ENCODE measurements around the gene LINC00632. TPM values are rescaled to one million over a fixed set of nuclear protein-coding genes. Genes with fewer than 3 reads are reported as not detected.

LINC00632 gene
- total RNA-seq, 2 experiments from 2014 or later = 0.41 to 0.43 TPM

DNA sequence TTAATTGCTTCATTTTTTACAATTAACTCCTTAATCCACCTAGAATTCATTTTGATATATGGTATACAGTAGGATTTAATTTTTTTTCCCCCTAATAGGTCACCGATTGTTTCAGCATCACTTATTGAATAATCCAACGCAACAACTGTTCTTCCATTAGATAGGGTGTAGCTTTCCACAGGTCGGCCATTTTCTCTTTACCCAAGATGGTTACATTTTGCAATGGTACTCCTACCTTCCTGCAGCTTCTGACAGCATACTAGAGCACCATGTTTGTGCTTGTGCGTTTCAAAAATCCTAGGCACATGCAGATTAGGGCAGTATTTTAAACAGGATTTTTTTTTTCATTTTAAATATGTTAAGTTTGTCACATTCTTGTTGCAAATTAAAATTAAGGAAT, 2.3 kb downstream of the LINC00632 start:
- intact Hi-C loops (cut with micrococcal nuclease) = no loop called here
- no peaks in the 10 kb centered on the region for H3K27me3 Mint-ChIP-seq
- TF ChIP-seq, protein P1, sequence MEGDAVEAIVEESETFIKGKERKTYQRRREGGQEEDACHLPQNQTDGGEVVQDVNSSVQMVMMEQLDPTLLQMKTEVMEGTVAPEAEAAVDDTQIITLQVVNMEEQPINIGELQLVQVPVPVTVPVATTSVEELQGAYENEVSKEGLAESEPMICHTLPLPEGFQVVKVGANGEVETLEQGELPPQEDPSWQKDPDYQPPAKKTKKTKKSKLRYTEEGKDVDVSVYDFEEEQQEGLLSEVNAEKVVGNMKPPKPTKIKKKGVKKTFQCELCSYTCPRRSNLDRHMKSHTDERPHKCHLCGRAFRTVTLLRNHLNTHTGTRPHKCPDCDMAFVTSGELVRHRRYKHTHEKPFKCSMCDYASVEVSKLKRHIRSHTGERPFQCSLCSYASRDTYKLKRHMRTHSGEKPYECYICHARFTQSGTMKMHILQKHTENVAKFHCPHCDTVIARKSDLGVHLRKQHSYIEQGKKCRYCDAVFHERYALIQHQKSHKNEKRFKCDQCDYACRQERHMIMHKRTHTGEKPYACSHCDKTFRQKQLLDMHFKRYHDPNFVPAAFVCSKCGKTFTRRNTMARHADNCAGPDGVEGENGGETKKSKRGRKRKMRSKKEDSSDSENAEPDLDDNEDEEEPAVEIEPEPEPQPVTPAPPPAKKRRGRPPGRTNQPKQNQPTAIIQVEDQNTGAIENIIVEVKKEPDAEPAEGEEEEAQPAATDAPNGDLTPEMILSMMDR (IDR thresholded peaks at IDR 0.05) = no peak
- H3K27ac Mint-ChIP-seq = no peak overlapping the region
- DNase-seq (no peak), ATAC-seq (no peak)
- H3K4me1 Mint-ChIP-seq (ENCODE audit: low read depth) = no peaks in the 10 kb centered on the region
- no peak overlapping the region for H3K4me3 Mint-ChIP-seq
- ChIA-PET CTCF (no interaction called here), POLR2A (no interaction called here)
- H3K36me3 Mint-ChIP-seq (ENCODE audit: low read depth) = no peaks in the 10 kb centered on the region
- no peaks in the 10 kb centered on the region for H3K9me3 Mint-ChIP-seq

DNA sequence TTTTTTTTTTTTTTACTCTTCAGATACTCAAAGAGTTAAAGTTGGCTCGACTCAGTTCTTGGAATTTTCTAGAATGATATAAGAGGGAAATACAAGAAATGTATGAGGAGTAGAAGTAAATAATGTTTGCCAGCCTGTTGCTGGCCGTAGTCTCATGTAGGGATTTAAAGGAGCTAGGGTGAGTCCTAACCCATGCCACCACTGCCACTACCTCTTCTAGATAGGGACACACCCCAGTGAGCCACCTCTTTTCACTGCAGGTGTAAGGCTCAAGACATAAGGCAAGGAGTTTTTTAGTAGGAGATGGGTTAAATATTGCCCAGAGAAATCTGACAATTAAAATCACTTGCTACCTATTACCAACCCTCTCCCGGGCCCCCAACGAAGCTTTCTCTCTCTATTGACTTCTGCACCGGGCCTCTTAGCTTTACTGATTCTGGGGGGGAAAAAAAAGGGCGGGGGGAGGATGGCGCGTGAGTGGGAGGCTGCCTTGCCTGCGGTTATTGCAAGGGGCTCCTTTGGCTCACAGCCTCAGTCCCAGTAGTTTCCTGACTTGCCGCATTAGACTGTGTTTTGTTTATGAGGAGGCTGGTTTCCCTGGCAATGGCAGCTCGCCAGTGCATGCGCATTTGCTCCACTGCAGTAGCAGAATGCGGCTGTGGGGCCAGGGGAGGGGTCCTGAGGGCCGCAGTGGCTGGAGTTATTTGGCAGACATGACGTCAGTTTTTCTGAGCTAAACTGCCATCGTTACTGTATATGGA, 3.0 kb downstream of the LINC00632 start:
- TF ChIP-seq, protein P1 (IDR thresholded peaks at IDR 0.05) = no peak
- no peaks in the 10 kb centered on the region for H3K4me1 Mint-ChIP-seq (ENCODE audit: low read depth)
- no peaks in the 10 kb centered on the region for H3K27me3 Mint-ChIP-seq
- intact Hi-C loops (cut with micrococcal nuclease) = no loop called here
- H3K9me3 Mint-ChIP-seq = no peaks in the 10 kb centered on the region
- no peak overlapping the region for H3K4me3 Mint-ChIP-seq
- ChIA-PET CTCF (interaction anchor here (1.0 to 1.1 kb wide), 2 partner anchors 11 to 206 kb away, joined by 3 read pairs; no protein-coding TSS in a partner anchor), POLR2A (no interaction called here)
- peak; percentile 68 for ATAC-seq
- H3K36me3 Mint-ChIP-seq (ENCODE audit: low read depth) = no peaks in the 10 kb centered on the region
- no peak overlapping the region for H3K27ac Mint-ChIP-seq
- peak; percentile 46 for DNase-seq

DNA sequence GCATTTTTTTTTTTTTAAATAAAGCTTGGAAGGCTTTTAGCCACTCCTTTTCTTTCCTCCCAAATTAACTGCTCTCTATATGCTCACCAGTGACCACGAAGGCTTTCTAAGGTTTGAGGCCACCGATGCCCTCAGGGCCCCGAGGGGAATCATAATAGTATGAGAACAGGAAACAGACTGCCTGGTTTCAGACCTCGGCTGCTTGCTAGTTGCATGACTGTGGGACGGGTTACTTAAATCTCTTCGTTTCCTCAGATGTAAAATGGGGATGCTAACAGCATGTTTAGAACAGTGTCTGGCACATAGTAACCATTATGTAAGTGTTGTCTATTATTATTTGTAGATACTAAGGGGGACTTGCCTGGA, 3.6 kb downstream of the LINC00632 start:
- no peaks in the 10 kb centered on the region for H3K9me3 Mint-ChIP-seq
- no peaks in the 10 kb centered on the region for H3K36me3 Mint-ChIP-seq (ENCODE audit: low read depth)
- POLR2A ChIA-PET = no interaction called here
- DNase-seq = peak; percentile 20
- peak; percentile 66 for ATAC-seq
- H3K4me1 Mint-ChIP-seq (ENCODE audit: low read depth) = no peaks in the 10 kb centered on the region
- H3K27me3 Mint-ChIP-seq = no peaks in the 10 kb centered on the region
- no peak overlapping the region for H3K27ac Mint-ChIP-seq
- TF ChIP-seq, protein P1 (IDR thresholded peaks at IDR 0.05) = no peak
- intact Hi-C loops (cut with micrococcal nuclease) = no loop called here
- CTCF ChIA-PET = interaction anchor here (1.0 to 1.1 kb wide), 2 partner anchors 11 to 205 kb away, joined by 3 read pairs; no protein-coding TSS in a partner anchor
- no peak overlapping the region for H3K4me3 Mint-ChIP-seq

DNA sequence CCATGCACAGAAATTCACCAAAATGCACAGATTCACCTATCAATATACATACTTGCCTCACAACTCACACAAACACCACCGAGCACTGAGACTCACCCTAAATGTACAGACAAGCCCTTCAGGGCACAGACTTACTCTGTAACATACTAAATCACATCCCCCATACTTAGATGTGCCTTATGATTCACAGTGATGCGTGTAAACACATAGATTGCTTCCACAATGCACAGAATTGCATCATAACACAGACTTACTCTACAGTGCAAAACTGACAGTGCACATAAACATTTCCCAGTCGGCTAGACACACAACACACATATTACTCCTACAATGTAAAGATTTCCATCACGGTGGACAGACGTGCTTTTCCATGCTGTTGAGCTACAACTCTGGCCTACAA, 6.2 kb downstream of the LINC00632 start:
- Mint-ChIP-seq H3K4me1 (ENCODE audit: low read depth) (no peaks in the 10 kb centered on the region), H3K4me3 (no peak overlapping the region), H3K9me3 (no peaks in the 10 kb centered on the region), H3K36me3 (ENCODE audit: low read depth) (no peaks in the 10 kb centered on the region), H3K27ac (no peak overlapping the region), H3K27me3 (no peaks in the 10 kb centered on the region)
- intact Hi-C loops (cut with micrococcal nuclease) = no loop called here
- ATAC-seq (no peak), DNase-seq (no peak)
- ChIA-PET CTCF (no interaction called here), POLR2A (no interaction called here)
- TF ChIP-seq, protein P1 (IDR thresholded peaks at IDR 0.05) = no peak

DNA sequence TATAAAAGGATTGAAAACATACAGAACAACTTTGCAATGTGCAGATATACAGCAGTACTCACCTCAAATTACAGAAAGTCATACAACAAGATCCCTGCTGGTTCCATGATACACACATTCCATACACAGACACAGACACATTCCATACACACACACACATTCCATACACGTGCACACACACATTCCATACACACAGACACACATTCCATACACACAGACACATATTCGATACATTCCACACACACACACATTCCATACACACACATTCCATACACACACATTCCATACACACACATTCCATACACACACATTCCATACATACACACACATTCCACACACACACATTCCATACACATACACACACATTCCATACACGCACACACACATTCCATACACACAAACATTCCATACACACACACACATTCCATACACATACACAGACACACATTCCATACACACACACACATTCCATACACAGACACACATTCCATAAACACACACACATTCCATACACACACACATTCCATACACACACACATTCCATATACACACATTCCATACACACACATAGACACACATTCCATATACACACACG, 13.7 kb downstream of the LINC00632 start:
- TF ChIP-seq, protein P1 (IDR thresholded peaks at IDR 0.05) = no peak
- intact Hi-C loops (cut with micrococcal nuclease) = no loop called here
- no peak overlapping the region for H3K4me3 Mint-ChIP-seq

More for the DNA sequence above, 13.7 kb downstream of the LINC00632 start:
- no peak for DNase-seq
- ChIA-PET CTCF (no interaction called here), POLR2A (no interaction called here)
- Mint-ChIP-seq H3K9me3 (no peaks in the 10 kb centered on the region), H3K4me1 (ENCODE audit: low read depth) (no peaks in the 10 kb centered on the region), H3K27me3 (no peaks in the 10 kb centered on the region), H3K36me3 (ENCODE audit: low read depth) (no peaks in the 10 kb centered on the region), H3K27ac (no peak overlapping the region)
- no peak for ATAC-seq
